Neural cell (in vitro differentiated cells): ENCODE measurements around the gene TBC1D30. TPM values are rescaled to one million over a fixed set of nuclear protein-coding genes. Genes with fewer than 3 reads are reported as not detected.

Experiments used
- H2AFZ ChIP-seq: fragments of 200-600, 300-800 bp; sonication (generic), shearing (Covaris generic); 2 replicates; pipeline ENCODE4 v1.6.0; 2014; ENCODE audit warnings: low read depth, mild to moderate bottlenecking, antibody characterized with exemption, low read length, moderate library complexity
- H3F3A ChIP-seq: fragments of 200-600 bp; shearing (Covaris generic); 2 replicates; pipeline ENCODE4 v1.6.1; 2016; ENCODE audit warnings: mild to moderate bottlenecking, moderate library complexity, mixed read lengths, antibody characterized with exemption, low read length; ENCODE audit not compliant: insufficient read depth, poor library complexity, severe bottlenecking
- H3K27ac ChIP-seq: fragments of 200-600, 300-800 bp; sonication (generic), shearing (Covaris generic); 2 replicates; pipeline ENCODE4 v1.5.1; 2014; ENCODE audit warnings: mild to moderate bottlenecking, low read length, moderate library complexity
- H3K27me3 ChIP-seq: fragments of 300-800, 200-600 bp; sonication (generic), shearing (Covaris generic); 2 replicates; pipeline ENCODE4 v1.6.0; 2014; ENCODE audit warnings: mild to moderate bottlenecking, low read depth, low read length, moderate library complexity; ENCODE audit not compliant: insufficient read depth
- H3K36me3 ChIP-seq: fragments of 300-800, 200-600 bp; sonication (generic), shearing (Covaris generic); 2 replicates; pipeline ENCODE4 v1.5.1; 2014; ENCODE audit warnings: mild to moderate bottlenecking, antibody characterized with exemption, low read length, moderate library complexity; ENCODE audit not compliant: insufficient read depth
- H3K4me2 ChIP-seq: fragments of 300-800, 200-600 bp; sonication (generic), shearing (Covaris generic); 2 replicates; pipeline ENCODE4 v1.6.0; 2014; ENCODE audit warnings: mild to moderate bottlenecking, low read length
- H3K4me3 ChIP-seq: fragments of 300-800, 200-600 bp; sonication (generic), shearing (Covaris generic); 2 replicates; pipeline ENCODE4 v1.5.1; 2014; ENCODE audit warnings: mild to moderate bottlenecking, low read length, moderate library complexity
- H3K79me2 ChIP-seq: fragments of 200-600 bp; shearing (Covaris generic); replicated peaks from 2 replicates; pipeline ENCODE4 v1.6.0; 2014; ENCODE audit warnings: mild to moderate bottlenecking, low read length, moderate library complexity; ENCODE audit not compliant: insufficient read depth
- H3K9ac ChIP-seq: fragments of 300-800, 200-600 bp; sonication (generic), shearing (Covaris generic); 2 replicates; pipeline ENCODE4 v1.6.1; 2016; ENCODE audit warnings: mild to moderate bottlenecking, low read length, mixed read lengths
- H3K9me2 ChIP-seq: fragments of 200-600 bp; shearing (Covaris generic); 2 replicates; pipeline ENCODE4 v1.6.1; 2016; ENCODE audit warnings: mild to moderate bottlenecking, low read length, mixed read lengths; ENCODE audit not compliant: insufficient read depth
- H3K9me3 ChIP-seq: fragments of 200-600, 300-800 bp; sonication (generic), shearing (Covaris generic); 2 replicates; pipeline ENCODE4 v1.6.1; 2016; ENCODE audit warnings: mild to moderate bottlenecking, mixed run types, low read length, moderate library complexity, mixed read lengths
- H4K20me1 ChIP-seq: fragments of 200-600 bp; shearing (Covaris generic); 2 replicates; pipeline ENCODE4 v1.6.1; 2016; ENCODE audit warnings: mild to moderate bottlenecking, mixed run types; ENCODE audit not compliant: insufficient read depth
- CTCF ChIP-seq: fragments of 450-650 bp; IDR thresholded peaks from 2 replicates; pipeline ENCODE4 v1.5.1; 2014; ENCODE audit warnings: antibody characterized with exemption, mild to moderate bottlenecking, moderate library complexity; ENCODE audit not compliant: poor library complexity, severe bottlenecking
- EP300 ChIP-seq: fragments of 450-650 bp; conservative IDR thresholded peaks from 2 replicates; pipeline ENCODE4 v1.6.1; 2014; ENCODE audit warnings: antibody characterized with exemption, mild to moderate bottlenecking, moderate library complexity; ENCODE audit not compliant: poor library complexity, severe bottlenecking
- EZH2 ChIP-seq: fragments of 200-600, 300-800 bp; shearing (Covaris generic), sonication (generic); IDR thresholded peaks from 2 replicates; pipeline ENCODE4 v1.6.1; 2014; ENCODE audit warnings: antibody characterized with exemption, low read length, borderline replicate concordance, mild to moderate bottlenecking; ENCODE audit not compliant: insufficient read depth, poor library complexity, severe bottlenecking
- MXI1 ChIP-seq: fragments of 450-650 bp; conservative IDR thresholded peaks from 2 replicates; pipeline ENCODE4 v1.6.1; 2014; ENCODE audit warnings: antibody characterized with exemption, mild to moderate bottlenecking; ENCODE audit not compliant: poor library complexity, severe bottlenecking
- POLR2AphosphoS5 ChIP-seq: IDR thresholded peaks from 2 replicates; pipeline ENCODE4 v1.6.1; 2012
- RAD21 ChIP-seq: fragments of 450-650 bp; conservative IDR thresholded peaks from 2 replicates; pipeline ENCODE4 v1.6.1; 2014; ENCODE audit warnings: antibody characterized with exemption, mild to moderate bottlenecking, moderate library complexity
- SMC3 ChIP-seq: fragments of 450-650 bp; conservative IDR thresholded peaks from 2 replicates; pipeline ENCODE4 v1.6.1; 2014; ENCODE audit warnings: antibody characterized with exemption, mild to moderate bottlenecking, moderate library complexity; ENCODE audit not compliant: poor library complexity
- TAF1 ChIP-seq: IDR thresholded peaks from 2 replicates; pipeline ENCODE4 v1.6.1; 2012; ENCODE audit warnings: low read depth
- polyA plus RNA-seq: library from polyadenylated mRNA; depleted of rRNA; stranded (reverse); fragments of >200 nt; gene quantifications from 2 replicates; pipeline ENCODE4 v1.2.3, GENCODE V29; 2014
- TF ChIP-seq, protein P1 (sequence below): IDR thresholded peaks from 2 replicates; pipeline ENCODE4 v1.6.1; 2012; ENCODE audit warnings: borderline replicate concordance

Gene TBC1D30
- polyA plus RNA-seq, 1 donor from 2014 or later, result 17.6 TPM

GRCh38 chr12:64923536-64923935 lies 99.1 kb downstream of the TBC1D30 start:
- no peaks in the 10 kb centered on the region for H3K9me3 ChIP-seq
- H3K9me2 ChIP-seq, result no peaks in the 10 kb centered on the region
- H3K4me2 ChIP-seq, result no peak overlapping the region
- no peaks in the 10 kb centered on the region for H3K27me3 ChIP-seq
- no peaks in the 10 kb centered on the region for H3K36me3 ChIP-seq
- H3K27ac ChIP-seq, result no peak overlapping the region
- no peaks in the 10 kb centered on the region for H3F3A ChIP-seq
- no peak overlapping the region for H2AFZ ChIP-seq
- no peak overlapping the region for H3K9ac ChIP-seq
- no peak for TF ChIP-seq POLR2AphosphoS5
- TF ChIP-seq EP300, result no peak
- TF ChIP-seq TAF1, result no peak
- no peak for TF ChIP-seq RAD21
- TF ChIP-seq CTCF, result no peak
- TF ChIP-seq EZH2, result no peak
- TF ChIP-seq SMC3, result no peak
- TF ChIP-seq, protein P1, sequence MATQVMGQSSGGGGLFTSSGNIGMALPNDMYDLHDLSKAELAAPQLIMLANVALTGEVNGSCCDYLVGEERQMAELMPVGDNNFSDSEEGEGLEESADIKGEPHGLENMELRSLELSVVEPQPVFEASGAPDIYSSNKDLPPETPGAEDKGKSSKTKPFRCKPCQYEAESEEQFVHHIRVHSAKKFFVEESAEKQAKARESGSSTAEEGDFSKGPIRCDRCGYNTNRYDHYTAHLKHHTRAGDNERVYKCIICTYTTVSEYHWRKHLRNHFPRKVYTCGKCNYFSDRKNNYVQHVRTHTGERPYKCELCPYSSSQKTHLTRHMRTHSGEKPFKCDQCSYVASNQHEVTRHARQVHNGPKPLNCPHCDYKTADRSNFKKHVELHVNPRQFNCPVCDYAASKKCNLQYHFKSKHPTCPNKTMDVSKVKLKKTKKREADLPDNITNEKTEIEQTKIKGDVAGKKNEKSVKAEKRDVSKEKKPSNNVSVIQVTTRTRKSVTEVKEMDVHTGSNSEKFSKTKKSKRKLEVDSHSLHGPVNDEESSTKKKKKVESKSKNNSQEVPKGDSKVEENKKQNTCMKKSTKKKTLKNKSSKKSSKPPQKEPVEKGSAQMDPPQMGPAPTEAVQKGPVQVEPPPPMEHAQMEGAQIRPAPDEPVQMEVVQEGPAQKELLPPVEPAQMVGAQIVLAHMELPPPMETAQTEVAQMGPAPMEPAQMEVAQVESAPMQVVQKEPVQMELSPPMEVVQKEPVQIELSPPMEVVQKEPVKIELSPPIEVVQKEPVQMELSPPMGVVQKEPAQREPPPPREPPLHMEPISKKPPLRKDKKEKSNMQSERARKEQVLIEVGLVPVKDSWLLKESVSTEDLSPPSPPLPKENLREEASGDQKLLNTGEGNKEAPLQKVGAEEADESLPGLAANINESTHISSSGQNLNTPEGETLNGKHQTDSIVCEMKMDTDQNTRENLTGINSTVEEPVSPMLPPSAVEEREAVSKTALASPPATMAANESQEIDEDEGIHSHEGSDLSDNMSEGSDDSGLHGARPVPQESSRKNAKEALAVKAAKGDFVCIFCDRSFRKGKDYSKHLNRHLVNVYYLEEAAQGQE, result no peak
- TF ChIP-seq MXI1, result no peak
- H3K4me3 ChIP-seq, result no peak overlapping the region
- H4K20me1 ChIP-seq, result no peaks in the 10 kb centered on the region
- H3K79me2 ChIP-seq, result no peaks in the 10 kb centered on the region

Other genes starting within 250 kb of the TBC1D30 start
- gene RASSF3, start 214.2 kb upstream of the TBC1D30 start, polyA plus RNA-seq, result 0.06 and 0.64 TPM in 2 replicates
- 33.6 and 39.0 TPM in 2 replicates for gene GNS, start 65.2 kb upstream of the TBC1D30 start, polyA plus RNA-seq